ENCODE results near the gene ZNF8.

Gene ZNF8

DNA sequence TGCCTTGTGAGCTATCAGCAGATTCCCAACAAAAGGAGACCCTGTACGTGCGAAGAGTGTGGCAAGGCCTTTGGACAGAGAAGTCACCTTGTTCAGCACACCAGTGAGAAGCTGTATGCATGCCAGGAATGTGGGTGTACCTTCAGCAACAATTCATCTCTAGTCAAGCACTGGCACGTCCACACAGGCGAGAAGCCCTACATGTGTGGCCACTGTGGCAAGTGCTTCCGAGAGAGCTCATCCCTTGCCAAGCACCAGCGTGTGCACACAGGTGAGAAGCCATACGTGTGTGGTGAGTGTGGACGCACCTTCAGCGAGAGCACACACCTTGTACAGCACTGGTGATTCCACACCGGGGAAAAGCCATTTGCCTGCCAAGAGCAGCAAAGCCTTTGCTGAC, 40.5 kb downstream of the ZNF8 start:
- TF ChIP-seq, protein P1, sequence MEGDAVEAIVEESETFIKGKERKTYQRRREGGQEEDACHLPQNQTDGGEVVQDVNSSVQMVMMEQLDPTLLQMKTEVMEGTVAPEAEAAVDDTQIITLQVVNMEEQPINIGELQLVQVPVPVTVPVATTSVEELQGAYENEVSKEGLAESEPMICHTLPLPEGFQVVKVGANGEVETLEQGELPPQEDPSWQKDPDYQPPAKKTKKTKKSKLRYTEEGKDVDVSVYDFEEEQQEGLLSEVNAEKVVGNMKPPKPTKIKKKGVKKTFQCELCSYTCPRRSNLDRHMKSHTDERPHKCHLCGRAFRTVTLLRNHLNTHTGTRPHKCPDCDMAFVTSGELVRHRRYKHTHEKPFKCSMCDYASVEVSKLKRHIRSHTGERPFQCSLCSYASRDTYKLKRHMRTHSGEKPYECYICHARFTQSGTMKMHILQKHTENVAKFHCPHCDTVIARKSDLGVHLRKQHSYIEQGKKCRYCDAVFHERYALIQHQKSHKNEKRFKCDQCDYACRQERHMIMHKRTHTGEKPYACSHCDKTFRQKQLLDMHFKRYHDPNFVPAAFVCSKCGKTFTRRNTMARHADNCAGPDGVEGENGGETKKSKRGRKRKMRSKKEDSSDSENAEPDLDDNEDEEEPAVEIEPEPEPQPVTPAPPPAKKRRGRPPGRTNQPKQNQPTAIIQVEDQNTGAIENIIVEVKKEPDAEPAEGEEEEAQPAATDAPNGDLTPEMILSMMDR (IDR thresholded peaks at IDR 0.05; ENCODE audit: low read depth, low read length, missing control alignments): no peak
- H3K4me3 ChIP-seq (ENCODE audit: low read depth, low read length): no peak overlapping the region
- DNase-seq (ENCODE audit: low read depth): no peak

GRCh38 chr19:58325311-58326022, 46.7 kb downstream of the ZNF8 start:
- no peak for DNase-seq (ENCODE audit: low read depth)
- TF ChIP-seq, protein P1 (IDR thresholded peaks at IDR 0.05; ENCODE audit: low read depth, low read length, missing control alignments): no peak
- peak overlapping the region; percentile 92; the same call in 1 of the 2 replicates for H3K4me3 ChIP-seq (ENCODE audit: low read depth, low read length)

DNA sequence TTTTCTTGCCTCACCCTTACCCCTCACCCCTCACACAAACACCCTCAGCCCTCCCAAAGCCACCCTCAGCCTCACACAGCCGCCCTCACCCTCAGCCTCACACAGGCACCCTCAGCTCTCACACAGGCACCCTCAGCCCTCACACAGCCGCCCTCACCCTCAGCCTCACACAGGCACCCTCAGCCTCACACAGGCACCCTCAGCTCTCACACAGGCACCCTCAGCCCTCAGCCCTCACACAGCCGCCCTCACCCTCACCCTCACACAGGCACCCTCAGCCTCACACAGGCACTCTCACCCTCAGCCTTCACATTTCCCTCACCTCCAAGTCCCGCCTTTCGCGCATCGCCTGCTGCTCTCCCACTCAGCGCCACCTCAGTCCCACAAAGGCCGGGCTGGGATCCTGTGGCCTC, 47.8 kb downstream of the ZNF8 start:
- TF ChIP-seq, protein P1 (IDR thresholded peaks at IDR 0.05; ENCODE audit: low read depth, low read length, missing control alignments): no peak
- H3K4me3 ChIP-seq (ENCODE audit: low read depth, low read length): peak overlapping the region; percentile 92

DNA sequence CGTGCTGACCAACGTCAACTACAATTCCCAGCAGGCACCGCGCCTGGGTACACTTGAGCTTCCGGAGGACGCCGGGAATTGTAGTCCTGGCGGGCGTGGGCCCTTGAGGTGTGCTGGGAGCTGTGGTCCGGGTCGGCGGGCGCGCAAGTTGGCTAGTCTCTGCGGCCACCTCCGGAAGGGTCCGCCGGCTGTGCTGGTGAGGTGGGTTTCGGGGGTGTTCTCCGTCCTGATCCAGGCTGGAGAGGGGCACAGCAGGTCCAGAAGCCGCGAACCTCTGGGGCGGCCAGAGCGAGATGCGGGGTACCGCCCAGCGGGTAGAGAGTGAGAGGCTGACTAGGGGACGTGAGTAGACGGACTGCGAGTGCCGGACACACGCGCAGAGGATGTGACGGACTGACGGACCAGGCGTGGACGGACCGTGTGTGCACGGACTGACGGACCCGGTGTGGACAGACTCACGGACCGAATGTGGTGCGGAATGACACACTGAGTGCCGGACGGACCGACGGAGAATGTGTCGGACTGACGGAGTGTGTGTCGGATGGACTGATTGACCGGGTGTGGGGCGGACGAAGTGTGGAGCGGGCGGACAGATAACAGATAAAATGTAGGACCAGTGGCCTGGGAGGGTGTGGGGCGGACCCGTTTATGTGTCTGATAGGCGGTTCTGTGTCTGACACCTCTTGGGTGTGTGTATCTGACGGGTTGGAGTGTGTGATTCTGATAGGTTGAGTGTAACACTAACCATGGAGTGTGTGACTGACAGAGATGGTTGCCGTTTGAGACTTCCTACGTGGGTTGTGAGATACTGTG, 48.4 kb downstream of the ZNF8 start, which contains the start of gene ZSCAN22:
Gene ZSCAN22, plus strand, starts transcription at position 81 of the 813 bp plus-strand sequence. CDS start 7,809 bp downstream, outside the sequence.
- TF ChIP-seq, protein P1 (IDR thresholded peaks at IDR 0.05; ENCODE audit: low read depth, low read length, missing control alignments): no peak
- DNase-seq (ENCODE audit: low read depth): peak; percentile 86
- H3K4me3 ChIP-seq (ENCODE audit: low read depth, low read length): peak within 1 kb of the TSS; percentile 92

More for the DNA sequence above, 47.8 kb downstream of the ZNF8 start:
- DNase-seq (ENCODE audit: low read depth): no peak

DNA sequence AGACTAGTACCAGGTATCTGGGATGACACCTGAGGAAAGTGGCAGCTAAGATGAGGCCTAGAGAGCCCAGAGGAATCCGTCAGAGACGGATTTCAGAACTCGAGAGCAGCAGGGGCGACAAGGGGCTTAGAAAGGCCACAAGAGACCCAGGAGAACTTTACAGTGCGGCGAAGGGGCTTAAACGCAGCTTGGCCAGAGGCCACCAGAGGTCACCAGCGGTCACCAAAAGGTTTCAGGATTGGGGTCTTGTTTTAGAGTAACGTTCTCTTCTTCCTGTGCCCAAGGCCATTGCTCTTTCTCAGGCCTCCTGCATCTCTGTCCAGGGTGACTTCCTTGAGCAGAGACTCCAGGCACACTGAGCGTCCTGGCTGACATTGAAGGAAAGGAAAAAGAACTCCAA, 50.2 kb downstream of the ZNF8 start:
- no peak overlapping the region for H3K4me3 ChIP-seq (ENCODE audit: low read depth, low read length)
- TF ChIP-seq, protein P1 (IDR thresholded peaks at IDR 0.05; ENCODE audit: low read depth, low read length, missing control alignments): peak; percentile 51
- no peak for DNase-seq (ENCODE audit: low read depth)

DNA sequence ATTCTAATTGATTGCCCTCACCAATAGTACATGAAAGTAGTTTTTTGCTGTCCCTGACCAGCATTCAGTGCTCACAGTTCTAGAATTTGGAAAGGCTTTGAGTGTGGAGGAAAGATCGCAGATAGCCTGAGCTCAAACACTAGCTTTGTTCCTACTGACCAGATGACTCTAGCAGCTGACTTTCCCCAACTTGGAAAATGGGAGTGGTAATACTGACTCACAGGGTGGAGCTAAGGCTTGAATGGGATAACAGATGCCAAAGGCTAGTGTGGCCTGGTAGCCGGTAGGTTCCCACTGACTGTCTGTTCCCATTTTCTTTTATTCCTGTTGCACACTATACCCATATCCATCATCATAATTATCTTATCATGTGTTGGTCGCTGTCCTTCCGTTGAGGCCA, 51.7 kb downstream of the ZNF8 start:
- DNase-seq (ENCODE audit: low read depth): no peak
- TF ChIP-seq, protein P1 (IDR thresholded peaks at IDR 0.05; ENCODE audit: low read depth, low read length, missing control alignments): no peak
- no peak overlapping the region for H3K4me3 ChIP-seq (ENCODE audit: low read depth, low read length)
